ENCODE measurements around the gene CCM2L. TPM values are rescaled to one million over a fixed set of nuclear protein-coding genes. Genes with fewer than 3 reads are reported as not detected.

Gene CCM2L
- total RNA-seq, 2 experiments from 2014 or later: not detected

GRCh38 chr20:32024683-32025295 lies 14.6 kb downstream of the CCM2L start:
- ATAC-seq (no peak), DNase-seq (no peak)
- ChIA-PET CTCF (no interaction called here), POLR2A (no interaction called here)
- Mint-ChIP-seq H3K36me3 (ENCODE audit: low read depth) (no peaks in the 10 kb centered on the region), H3K27me3 (peaks cover 35% of the 10 kb centered on the region), H3K9me3 (no peaks in the 10 kb centered on the region), H3K4me1 (ENCODE audit: low read depth) (peaks cover 7% of the 10 kb centered on the region), H3K27ac (no peak overlapping the region), H3K4me3 (no peak overlapping the region)
- intact Hi-C loops (cut with micrococcal nuclease): no loop called here
- TF ChIP-seq, protein P1, sequence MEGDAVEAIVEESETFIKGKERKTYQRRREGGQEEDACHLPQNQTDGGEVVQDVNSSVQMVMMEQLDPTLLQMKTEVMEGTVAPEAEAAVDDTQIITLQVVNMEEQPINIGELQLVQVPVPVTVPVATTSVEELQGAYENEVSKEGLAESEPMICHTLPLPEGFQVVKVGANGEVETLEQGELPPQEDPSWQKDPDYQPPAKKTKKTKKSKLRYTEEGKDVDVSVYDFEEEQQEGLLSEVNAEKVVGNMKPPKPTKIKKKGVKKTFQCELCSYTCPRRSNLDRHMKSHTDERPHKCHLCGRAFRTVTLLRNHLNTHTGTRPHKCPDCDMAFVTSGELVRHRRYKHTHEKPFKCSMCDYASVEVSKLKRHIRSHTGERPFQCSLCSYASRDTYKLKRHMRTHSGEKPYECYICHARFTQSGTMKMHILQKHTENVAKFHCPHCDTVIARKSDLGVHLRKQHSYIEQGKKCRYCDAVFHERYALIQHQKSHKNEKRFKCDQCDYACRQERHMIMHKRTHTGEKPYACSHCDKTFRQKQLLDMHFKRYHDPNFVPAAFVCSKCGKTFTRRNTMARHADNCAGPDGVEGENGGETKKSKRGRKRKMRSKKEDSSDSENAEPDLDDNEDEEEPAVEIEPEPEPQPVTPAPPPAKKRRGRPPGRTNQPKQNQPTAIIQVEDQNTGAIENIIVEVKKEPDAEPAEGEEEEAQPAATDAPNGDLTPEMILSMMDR (IDR thresholded peaks at IDR 0.05): peak; percentile 27

GRCh38 chr20:32027643-32028042 lies 17.4 kb downstream of the CCM2L start:
- H3K4me3 Mint-ChIP-seq: no peak overlapping the region
- TF ChIP-seq, protein P1 (IDR thresholded peaks at IDR 0.05): no peak
- DNase-seq (no peak), ATAC-seq (no peak)
- no peaks in the 10 kb centered on the region for H3K4me1 Mint-ChIP-seq (ENCODE audit: low read depth)
- CTCF ChIA-PET: no interaction called here
- intact Hi-C loops (cut with micrococcal nuclease): no loop called here
- POLR2A ChIA-PET: no interaction called here
- H3K36me3 Mint-ChIP-seq (ENCODE audit: low read depth): no peaks in the 10 kb centered on the region
- no peaks in the 10 kb centered on the region for H3K9me3 Mint-ChIP-seq
- H3K27me3 Mint-ChIP-seq: peaks cover 12% of the 10 kb centered on the region
- H3K27ac Mint-ChIP-seq: no peak overlapping the region

DNA sequence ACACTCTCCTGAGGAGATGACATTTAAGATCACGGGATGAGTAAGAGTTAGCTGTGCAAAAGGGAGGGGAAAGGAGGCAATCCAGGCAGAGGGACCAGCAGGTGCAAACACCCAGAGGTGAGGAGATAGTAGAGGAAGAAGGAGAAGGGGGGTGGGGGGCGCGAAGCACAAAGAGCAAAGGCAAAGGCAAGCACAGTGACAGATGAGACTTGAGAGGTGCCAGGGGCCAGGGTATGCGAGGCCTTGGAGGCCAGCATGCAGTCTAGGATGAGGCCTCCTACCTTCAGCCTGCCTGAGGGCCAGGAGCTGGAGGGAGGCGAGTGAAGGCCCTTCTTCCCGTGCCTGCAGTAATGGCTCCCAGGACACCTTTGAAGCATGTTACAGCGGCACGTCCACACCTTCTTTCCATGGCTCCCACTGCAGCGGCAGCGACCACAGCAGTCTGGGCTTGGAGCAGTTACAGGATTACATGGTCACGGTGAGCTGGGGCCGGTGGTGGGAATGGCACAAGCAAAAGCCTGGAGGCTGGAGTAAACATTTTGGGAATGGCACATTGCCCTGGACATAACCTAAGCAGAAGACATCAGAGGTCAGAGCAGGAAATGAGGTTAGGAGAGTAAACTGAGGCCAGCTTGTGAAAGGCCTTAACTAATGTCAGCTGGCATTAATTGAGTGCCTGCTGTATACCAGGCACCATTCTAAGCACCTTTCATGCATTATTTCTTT lies 18.6 kb downstream of the CCM2L start:
- DNase-seq (no peak), ATAC-seq (no peak)
- intact Hi-C loops (cut with micrococcal nuclease): no loop called here
- Mint-ChIP-seq H3K27ac (no peak overlapping the region), H3K9me3 (no peaks in the 10 kb centered on the region), H3K27me3 (peaks cover 9% of the 10 kb centered on the region), H3K4me1 (ENCODE audit: low read depth) (no peaks in the 10 kb centered on the region), H3K36me3 (ENCODE audit: low read depth) (no peaks in the 10 kb centered on the region), H3K4me3 (no peak overlapping the region)
- ChIA-PET CTCF (interaction anchor here (2.9 to 5.3 kb wide), 5 partner anchors 8 to 206 kb away, joined by 18 to 35 read pairs (median 27); no protein-coding TSS in a partner anchor), POLR2A (no interaction called here)
- TF ChIP-seq, protein P1 (IDR thresholded peaks at IDR 0.05): no peak

DNA sequence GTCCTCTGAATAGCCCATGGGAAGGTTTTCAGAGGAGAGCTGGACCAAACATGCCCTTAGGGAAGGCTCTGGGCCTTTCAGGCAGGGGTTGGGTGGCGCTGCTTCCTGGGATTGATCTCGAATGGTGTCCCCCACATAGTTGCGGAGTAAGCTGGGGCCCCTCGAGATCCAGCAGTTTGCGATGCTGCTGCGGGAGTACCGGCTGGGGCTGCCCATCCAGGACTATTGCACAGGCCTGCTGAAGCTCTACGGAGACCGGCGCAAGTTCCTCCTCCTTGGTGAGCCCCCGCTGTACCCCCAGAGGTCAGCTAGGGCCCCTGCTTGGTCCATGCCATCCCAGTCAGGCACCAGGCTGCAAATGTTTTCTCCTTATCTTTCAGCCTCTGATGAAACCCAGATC lies 19.3 kb downstream of the CCM2L start:
- CTCF ChIA-PET: interaction anchor here (0.7 to 5.3 kb wide), 10 partner anchors 8 to 207 kb away, joined by 4 to 40 read pairs (median 26); partner anchors contain the start of gene PDRG1
- intact Hi-C loops (cut with micrococcal nuclease): no loop called here
- Mint-ChIP-seq H3K27me3 (peaks cover 9% of the 10 kb centered on the region), H3K4me3 (no peak overlapping the region), H3K27ac (no peak overlapping the region), H3K4me1 (ENCODE audit: low read depth) (no peaks in the 10 kb centered on the region), H3K36me3 (ENCODE audit: low read depth) (no peaks in the 10 kb centered on the region), H3K9me3 (no peaks in the 10 kb centered on the region)
- DNase-seq (no peak), ATAC-seq (no peak)
- TF ChIP-seq, protein P1 (IDR thresholded peaks at IDR 0.05): no peak
- POLR2A ChIA-PET: no interaction called here
